ENCODE results near the gene PAFAH1B2.

PAFAH1B2 gene

DNA sequence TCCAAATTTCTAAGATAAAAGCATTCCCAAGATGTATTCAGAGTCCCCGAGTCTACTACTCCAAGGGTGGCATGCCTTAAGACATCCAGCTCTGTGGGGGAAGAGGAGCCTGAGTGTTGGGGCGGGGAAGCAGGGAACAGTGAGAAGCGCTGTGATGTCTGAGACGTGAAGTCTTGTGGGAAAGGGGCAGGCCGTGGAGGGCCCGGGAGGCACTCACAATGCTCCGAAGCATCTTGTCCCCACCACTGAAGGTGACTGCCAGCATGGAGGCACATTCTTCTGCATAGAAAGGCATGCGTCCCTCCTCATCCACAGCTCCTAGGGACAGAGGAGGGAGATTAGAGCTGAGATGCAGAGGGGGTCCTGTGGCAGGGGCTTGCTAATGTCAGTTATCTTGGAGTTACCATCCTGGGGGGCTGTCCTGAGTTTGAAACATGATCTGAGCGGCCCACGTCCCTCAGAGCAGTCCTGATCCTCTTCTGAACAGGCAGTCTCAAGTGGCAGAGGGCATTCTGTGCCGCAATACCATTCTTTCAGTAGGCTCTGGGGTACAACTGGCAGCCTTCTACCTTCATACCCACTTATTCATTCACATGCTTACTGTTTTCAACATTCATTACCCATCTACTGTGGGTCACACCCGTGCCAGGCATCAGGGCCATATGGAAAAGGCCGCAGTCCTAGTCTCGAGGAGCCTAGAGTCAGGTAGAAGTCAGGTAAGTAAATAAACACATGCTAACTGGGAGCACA lies 79.1 kb downstream of the PAFAH1B2 start:
- no peak for DNase-seq

DNA sequence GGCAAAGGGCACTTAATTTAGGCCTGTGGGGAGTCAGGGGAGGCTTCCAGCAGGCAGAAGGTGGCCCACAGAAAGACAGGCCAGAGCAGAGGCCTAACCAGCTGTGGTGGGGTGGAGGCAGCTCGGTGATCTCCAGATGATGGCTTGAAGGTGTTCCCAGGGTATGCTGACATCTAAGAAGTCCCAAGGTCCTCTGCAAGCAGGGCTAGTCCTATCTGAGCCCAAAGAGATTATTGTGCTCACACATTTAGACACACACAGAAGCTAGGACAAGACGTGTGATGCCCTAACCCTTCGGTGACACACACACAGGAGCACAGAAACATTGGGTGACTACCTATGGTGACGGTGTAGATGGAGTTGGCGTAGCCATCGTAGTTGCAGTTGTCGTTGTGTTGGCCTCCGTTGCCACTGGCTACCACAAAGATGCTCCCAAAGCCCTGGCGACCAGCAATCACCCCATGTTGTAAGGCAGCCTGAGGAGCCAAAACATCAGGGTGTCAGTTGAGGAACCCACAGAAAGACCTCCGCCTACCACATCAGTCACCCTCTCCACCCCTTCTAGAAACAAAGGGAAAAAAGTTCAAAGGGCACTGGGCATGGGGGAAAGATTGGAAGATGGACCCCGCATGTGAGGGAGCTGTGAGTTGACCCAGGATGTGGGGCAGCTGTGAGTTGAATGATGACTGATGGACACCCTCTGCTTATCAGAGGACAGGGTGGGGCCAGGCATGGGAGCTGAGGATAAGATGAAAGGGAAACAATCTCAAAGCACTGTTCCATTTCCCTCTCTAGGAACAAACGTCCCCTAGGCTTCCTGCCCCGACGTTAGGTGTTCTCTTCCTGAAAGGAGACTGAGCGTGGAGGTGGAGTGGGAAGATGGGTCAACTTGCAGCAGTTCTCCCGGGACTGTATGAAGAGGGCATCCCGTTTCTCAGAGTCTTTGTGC lies 79.9 kb downstream of the PAFAH1B2 start:
- no peak for DNase-seq

DNA sequence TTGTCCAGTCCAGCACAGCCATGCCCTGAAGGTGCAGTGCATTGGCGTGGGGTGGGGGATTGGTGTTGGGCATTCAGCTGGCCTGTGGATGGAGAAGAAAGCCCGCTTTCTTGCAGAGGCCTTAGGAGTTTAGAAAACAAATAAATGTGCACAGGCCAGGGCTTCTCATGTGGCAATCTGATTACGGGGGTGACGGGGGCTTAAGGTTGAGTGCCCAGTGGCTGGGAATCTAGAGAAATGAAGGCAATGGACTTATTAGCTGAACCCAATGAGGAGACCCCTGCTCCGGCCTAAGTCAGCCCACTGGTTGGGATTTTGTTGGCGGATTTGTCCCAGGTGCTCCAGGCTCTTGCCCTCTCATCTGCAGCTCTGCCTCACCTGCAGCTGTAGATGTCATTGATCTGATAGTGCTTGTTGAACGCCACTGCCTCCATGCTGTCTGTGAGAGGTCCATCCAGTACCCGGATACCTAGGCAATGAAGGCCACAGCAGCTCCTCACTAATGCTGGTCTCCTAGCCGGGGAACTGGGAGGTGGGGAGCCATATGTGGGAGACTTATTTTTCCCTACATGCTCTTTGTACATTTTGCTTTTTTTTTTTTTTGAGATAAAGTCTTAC lies 81.6 kb downstream of the PAFAH1B2 start:
- no peak for DNase-seq
